GM12892 (cell line): ENCODE measurements around the gene PLEKHA6.

Experiments used
- POLR2A ChIP-seq: IDR thresholded peaks from 2 replicates; pipeline ENCODE4 v1.6.1; 2011; ENCODE audit warnings: low read depth, low read length, control low read depth
- POLR2AphosphoS5 ChIP-seq: IDR thresholded peaks from 2 replicates; pipeline ENCODE4 v1.6.1; 2011; ENCODE audit warnings: low read depth, low read length, control low read depth
- TAF1 ChIP-seq: IDR thresholded peaks from 2 replicates; pipeline ENCODE4 v1.6.1; 2011; ENCODE audit warnings: low read depth, mild to moderate bottlenecking, control low read depth, low read length, borderline replicate concordance

- TF ChIP-seq POLR2AphosphoS5: no peak
- TF ChIP-seq POLR2A: no peak
- no peak for TF ChIP-seq TAF1
Observed at GRCh38 chr1:204398197-204399125, 38.7 kb upstream of the PLEKHA6 start.
